K562 (cell line): ENCODE results near the gene LY6G6D. TPM values are rescaled to one million over a fixed set of nuclear protein-coding genes. Genes with fewer than 3 reads are reported as not detected.
A peak's percentile ranks its signal among the peaks of the same experiment; 100 is the strongest.

ENCODE experiments used
- DLX4 ChIP-seq: fragments of 250-450 bp; sonication (Bioruptor Pico); IDR thresholded peaks from 2 replicates; pipeline ENCODE4 v1.6.1; 2021; ENCODE audit warnings: mild to moderate bottlenecking
- E2F6 ChIP-seq, 2 experiments: IDR thresholded peaks; 2 replicates each; pipeline ENCODE4 v1.6.1; 2011; ENCODE audit warnings: borderline replicate concordance in 1 of 2, control low read depth in 1 of 2, low read depth in 1 of 2, low read length in 1 of 2, mild to moderate bottlenecking in 1 of 2, mixed read lengths in 1 of 2, moderate library complexity in 1 of 2; ENCODE audit not compliant: insufficient read depth in 1 of 2, insufficient read length in 1 of 2, poor library complexity in 1 of 2, severe bottlenecking in 1 of 2; ENCODE audit errors: extremely low read depth in 1 of 2
- E2F8 ChIP-seq: fragments of 450-650 bp; IDR thresholded peaks from 2 replicates; pipeline ENCODE4 v1.7.1; 2018; ENCODE audit warnings: mild to moderate bottlenecking, low read depth; ENCODE audit not compliant: partially characterized antibody
- ELK3 ChIP-seq: fragments of 450-650 bp; formaldehyde crosslinking; IDR thresholded peaks from 2 replicates; pipeline ENCODE4 v1.4.0; 2020; ENCODE audit warnings: mild to moderate bottlenecking
- MTA3 ChIP-seq: fragments of 450-650 bp; formaldehyde crosslinking; IDR thresholded peaks from 2 replicates; pipeline ENCODE4 v1.6.1; 2017; ENCODE audit warnings: mild to moderate bottlenecking, borderline replicate concordance
- NRF1 ChIP-seq, 2 experiments: fragments of 450-650 bp; IDR thresholded peaks in 1 of 2; conservative IDR thresholded peaks in 1 of 2; 2 replicates each; pipeline ENCODE4 v1.6.1; 2014; ENCODE audit warnings: mild to moderate bottlenecking in 2 of 2
- PBX2 ChIP-seq, 2 experiments: IDR thresholded peaks in 1 of 2; conservative IDR thresholded peaks in 1 of 2; 2 replicates each; pipeline ENCODE4 v1.6.1; 2016; ENCODE audit warnings: low read depth in 2 of 2, mild to moderate bottlenecking in 1 of 2, missing compliant biosample characterization in 1 of 2, missing genetic modification characterization in 1 of 2, moderate library complexity in 1 of 2
- RBM39 ChIP-seq: fragments of 200-400 bp; formaldehyde crosslinking; optimal IDR thresholded peaks from 2 replicates; pipeline ENCODE3; 2018; ENCODE audit warnings: low read depth, low read length
- SMAD4 ChIP-seq: fragments of 250-450 bp; sonication (Bioruptor Pico); conservative IDR thresholded peaks from 2 replicates; pipeline ENCODE4 v1.8.0; 2021; ENCODE audit warnings: inconsistent platforms, mild to moderate bottlenecking, moderate library complexity
- SMARCE1 ChIP-seq: fragments of 450-650 bp; IDR thresholded peaks from 2 replicates; pipeline ENCODE4 v1.7.1; 2016; ENCODE audit warnings: mild to moderate bottlenecking
- TCF15 ChIP-seq: fragments of 250-450 bp; sonication (Bioruptor Pico); IDR thresholded peaks from 2 replicates; pipeline ENCODE4 v1.8.0; 2022; ENCODE audit warnings: moderate library complexity, mild to moderate bottlenecking, inconsistent platforms
- THRA ChIP-seq: fragments of 450-650 bp; IDR thresholded peaks from 2 replicates; pipeline ENCODE4 v1.6.1; 2017; ENCODE audit warnings: mild to moderate bottlenecking, moderate library complexity
- ZFP1 ChIP-seq: fragments of 450-650 bp; formaldehyde crosslinking; IDR thresholded peaks from 2 replicates; pipeline ENCODE4 v1.4.0; 2020; ENCODE audit warnings: mild to moderate bottlenecking, mixed read lengths
- ZNF175 ChIP-seq: fragments of 200-800 bp; sonication (Bioruptor generic); IDR thresholded peaks from 2 replicates; pipeline ENCODE4 v1.6.1; 2016; ENCODE audit warnings: low read depth, mild to moderate bottlenecking, missing genetic modification characterization, missing compliant biosample characterization
- ZNF23 ChIP-seq: fragments of 250-450 bp; sonication (Bioruptor Pico); IDR thresholded peaks from 2 replicates; pipeline ENCODE4 v1.4.0; 2020; ENCODE audit warnings: mild to moderate bottlenecking
- ZNF76 ChIP-seq: fragments of 250-450 bp; sonication (Bioruptor Pico); IDR thresholded peaks from 2 replicates; pipeline ENCODE4 v1.4.0; 2020; ENCODE audit warnings: mild to moderate bottlenecking, moderate library complexity, borderline replicate concordance
- ZNF764 ChIP-seq: fragments of 250-450 bp; sonication (Bioruptor Pico); IDR thresholded peaks from 2 replicates; pipeline ENCODE4 v1.4.0; 2020; ENCODE audit warnings: low read depth, mild to moderate bottlenecking, moderate library complexity
- polyA plus RNA-seq, 8 experiments: library from polyadenylated mRNA; depleted of rRNA in 4 of 8; stranded (reverse) in 5 of 8; unstranded in 3 of 8; fragments of >200 nt; fragmentation: Nextera tagmentation in 2 of 8; fragmentation: Illumina TruSeq in 1 of 8; extraction: Ambion mirVana in 2 of 8; extraction: Trizol in 1 of 8; gene quantifications; 2 replicates each; pipeline versions ENCODE4 v1.2.1 to v1.2.3, GENCODE V29; 2011 to 2014; ENCODE audit warnings: inconsistent platforms in 1 of 8, missing spikeins in 1 of 8
- total RNA-seq, 7 experiments: library from RNA; depleted of rRNA in 6 of 7; stranded (reverse); fragments of >200 nt in 6 of 7; fragmentation: Illumina TruSeq in 2 of 7; extraction: Trizol in 2 of 7; gene quantifications; 2 replicates each; pipeline versions ENCODE4 v1.2.1 to v1.2.3, GENCODE V29; 2011 to 2021; ENCODE audit warnings: low replicate concordance in 1 of 7

The LY6G6D gene
- total and polyA plus RNA-seq, 9 of the 15 experiments (the other 6 are each of a cell fraction or from before 2014, with no cell fraction given), result 0.30 to 0.38 TPM; not detected in 7

- TF ChIP-seq THRA, result no peak
- no peak for TF ChIP-seq NRF1 (conservative IDR thresholded peaks at IDR 0.05 in 1 of 2, IDR thresholded peaks at IDR 0.05 in 1 of 2)
- TF ChIP-seq ELK3 (CRISPR knock-in tag), result no peak
- TF ChIP-seq ZNF23, result no peak
- no peak for TF ChIP-seq E2F6 (IDR thresholded peaks at IDR 0.05; ENCODE audit: borderline replicate concordance in 1 of 2, extremely low read depth in 1 of 2, insufficient read depth in 1 of 2, insufficient read length in 1 of 2, low read depth in 1 of 2, low read length in 1 of 2, poor library complexity in 1 of 2, severe bottlenecking in 1 of 2)
- no peak for TF ChIP-seq ZNF76 (CRISPR knock-in tag)
- TF ChIP-seq TCF15 (CRISPR knock-in tag), result 0 out of 2 replicates have a peak, but pooled peaks have one; percentile 35
- no peak for TF ChIP-seq ZFP1
- no peak for TF ChIP-seq ZNF764 (CRISPR knock-in tag)
- peak; percentile 11 for TF ChIP-seq RBM39
- TF ChIP-seq DLX4, result no peak
- TF ChIP-seq SMARCE1, result 0 out of 2 replicates have a peak, but pooled peaks have one; percentile 59
- peak; percentile 55; the same call in 1 of the 2 replicates for TF ChIP-seq PBX2 (CRISPR knock-in tag; IDR thresholded peaks at IDR 0.05; ENCODE audit: low read depth)
- TF ChIP-seq PBX2 (tag; conservative IDR thresholded peaks at IDR 0.05; ENCODE audit: low read depth), result peak; percentile 90
- TF ChIP-seq SMAD4 (CRISPR knock-in tag), result peak; percentile 51
- TF ChIP-seq E2F8, result no peak
- no peak for TF ChIP-seq ZNF175 (CRISPR knock-in tag)
- TF ChIP-seq MTA3, result peak; percentile 29; the same call in 1 of the 2 replicates
Observed at GRCh38 chr6:31676904-31677303, 38.2 kb upstream of the LY6G6D start (continued).
